Natural killer cell (primary cell): ENCODE data around the gene TNRC6A. TPM values are rescaled to one million over a fixed set of nuclear protein-coding genes. Genes with fewer than 3 reads are reported as not detected.

Source experiments
- ATAC-seq, 3 donors: fragments of 150-1000 bp in 2 of 3; fragments of 200-7000 bp in 1 of 3; cut with Tn5 transposase; 1 replicate in 1 of 3; 2 replicates in 2 of 3; pipeline ENCODE4 v1.10.0; 2021; ENCODE audit warnings: mild to moderate bottlenecking in 2 of 3, moderate library complexity in 2 of 3
- DNase-seq, 2 donors: peaks; one replicate each; pipeline versions ENCODE4 v3.0.0 to v3.0.0-alpha.2; 2013 to 2021; ENCODE audit warnings: mixed read lengths in 1 of 2
- H3K27ac ChIP-seq: one replicate; pipeline ENCODE4 v1.5.1; 2013; ENCODE audit warnings: mild to moderate bottlenecking, low read length
- H3K27me3 ChIP-seq: one replicate; pipeline ENCODE4 v1.6.1; 2013; ENCODE audit warnings: low read length; ENCODE audit not compliant: control insufficient read depth, insufficient read depth
- H3K36me3 ChIP-seq: one replicate; pipeline ENCODE4 v1.6.1; 2013; ENCODE audit warnings: low read length; ENCODE audit not compliant: control insufficient read depth, insufficient read depth
- H3K4me1 ChIP-seq: one replicate; pipeline ENCODE4 v1.6.1; 2013; ENCODE audit warnings: low read length; ENCODE audit not compliant: control insufficient read depth, insufficient read depth
- H3K4me3 ChIP-seq: one replicate; pipeline ENCODE4 v1.5.1; 2013; ENCODE audit warnings: low read length
- H3K9me3 ChIP-seq: one replicate; pipeline ENCODE4 v1.6.1; 2013; ENCODE audit warnings: low read length; ENCODE audit not compliant: control insufficient read depth, insufficient read depth
- H3K27ac Mint-ChIP-seq, 2 donors: one replicate each; pipeline ENCODE4 v1.8.0; 2022; ENCODE audit warnings: mild to moderate bottlenecking in 2 of 2, mixed read lengths in 2 of 2, moderate library complexity in 1 of 2
- H3K27me3 Mint-ChIP-seq, 2 donors: one replicate each; pipeline ENCODE4 v1.8.0; 2022; ENCODE audit warnings: low read depth in 2 of 2, mixed read lengths in 2 of 2
- H3K36me3 Mint-ChIP-seq: one replicate; pipeline ENCODE4 v1.8.0; 2022; ENCODE audit warnings: mixed read lengths
- H3K4me1 Mint-ChIP-seq, 2 donors: one replicate each; pipeline ENCODE4 v1.8.0; 2022; ENCODE audit warnings: mixed read lengths in 2 of 2
- H3K4me3 Mint-ChIP-seq: one replicate; pipeline ENCODE4 v1.8.0; 2022; ENCODE audit warnings: mild to moderate bottlenecking, moderate library complexity, mixed read lengths
- H3K9me3 Mint-ChIP-seq, 2 donors: one replicate each; pipeline ENCODE4 v1.8.0; 2022; ENCODE audit warnings: mixed read lengths in 2 of 2
- WGBS: methylation state at CpG from one replicate; pipeline ENCODE4 v1.1.7; 2013; ENCODE audit warnings: missing lambda C conversion rate; ENCODE audit not compliant: insufficient coverage; 5-methylcytosine and 5-hydroxymethylcytosine counted together
- intact Hi-C: fragments of 100-400 bp; cut with micrococcal nuclease; formaldehyde crosslinking; loops from one replicate; pipeline ENCODE4 v1.14.2; 2022
- total RNA-seq, 4 donors: library from RNA; stranded (reverse); fragments of 120-200 nt in 1 of 4; gene quantifications; one replicate each; pipeline versions ENCODE4 v1.2.3 to v1.2.4, GENCODE V29; 2013 to 2022
- TF ChIP-seq, protein P1 (sequence below): fragments of 200-600 bp; IDR thresholded peaks from one replicate; pipeline ENCODE4 v1.8.0; 2022; ENCODE audit warnings: antibody characterized with exemption

Gene TNRC6A
- total RNA-seq, 3 donors from 2014 or later (not counting 1 experiment from before 2014, with no cell fraction given): 53.9 to 68.5 (median 66.3) TPM

DNA sequence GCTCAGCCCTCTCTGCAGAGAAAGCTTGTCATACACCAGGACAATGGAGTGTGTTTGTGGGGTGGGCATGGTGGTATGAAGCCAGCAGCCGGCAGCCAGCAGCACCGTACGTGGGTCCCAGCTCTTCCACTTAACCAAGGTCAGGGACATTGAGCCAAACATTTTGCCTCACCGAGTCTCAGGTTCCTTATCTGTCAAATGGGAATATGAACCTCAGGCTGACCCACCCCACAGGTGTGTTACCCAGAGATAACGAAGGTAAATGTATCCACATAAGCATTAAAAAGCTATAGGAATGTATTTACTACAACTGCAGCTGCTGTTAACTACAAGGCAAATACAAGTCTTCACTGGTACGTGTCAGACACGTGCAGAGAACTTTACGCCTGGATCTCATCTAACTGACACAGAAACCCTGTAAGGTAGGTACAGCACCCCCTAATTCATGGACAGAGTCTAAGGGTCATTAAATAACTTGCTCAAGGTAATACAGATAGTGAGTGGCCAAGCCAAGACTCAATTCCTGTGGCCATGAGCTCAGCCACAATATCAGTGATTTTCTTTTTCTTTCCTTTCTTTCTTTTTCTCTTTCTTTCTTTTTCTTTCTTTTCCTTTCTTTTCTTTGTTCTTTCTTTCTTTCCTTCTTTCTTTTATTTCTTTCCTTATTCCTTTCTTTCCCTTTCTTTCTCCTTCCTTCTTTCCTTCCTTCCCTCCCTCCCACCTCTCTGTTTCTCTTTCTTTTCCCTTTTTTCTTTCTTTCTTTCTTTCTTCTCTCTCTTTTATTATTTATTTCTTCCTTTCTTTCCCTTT lies 117.3 kb downstream of the TNRC6A start:
- Histone ChIP-seq H3K9me3 (no peaks in the 10 kb centered on the region), H3K36me3 (no peaks in the 10 kb centered on the region), H3K27ac (no peak overlapping the region), H3K4me3 (no peak overlapping the region), H3K27me3 (no peaks in the 10 kb centered on the region), H3K4me1 (no peaks in the 10 kb centered on the region)
- no peak overlapping the region for H3K4me3 Mint-ChIP-seq
- no peak for DNase-seq
- H3K36me3 Mint-ChIP-seq: no peaks in the 10 kb centered on the region
- no peaks in the 10 kb centered on the region for H3K9me3 Mint-ChIP-seq
- TF ChIP-seq, protein P1, sequence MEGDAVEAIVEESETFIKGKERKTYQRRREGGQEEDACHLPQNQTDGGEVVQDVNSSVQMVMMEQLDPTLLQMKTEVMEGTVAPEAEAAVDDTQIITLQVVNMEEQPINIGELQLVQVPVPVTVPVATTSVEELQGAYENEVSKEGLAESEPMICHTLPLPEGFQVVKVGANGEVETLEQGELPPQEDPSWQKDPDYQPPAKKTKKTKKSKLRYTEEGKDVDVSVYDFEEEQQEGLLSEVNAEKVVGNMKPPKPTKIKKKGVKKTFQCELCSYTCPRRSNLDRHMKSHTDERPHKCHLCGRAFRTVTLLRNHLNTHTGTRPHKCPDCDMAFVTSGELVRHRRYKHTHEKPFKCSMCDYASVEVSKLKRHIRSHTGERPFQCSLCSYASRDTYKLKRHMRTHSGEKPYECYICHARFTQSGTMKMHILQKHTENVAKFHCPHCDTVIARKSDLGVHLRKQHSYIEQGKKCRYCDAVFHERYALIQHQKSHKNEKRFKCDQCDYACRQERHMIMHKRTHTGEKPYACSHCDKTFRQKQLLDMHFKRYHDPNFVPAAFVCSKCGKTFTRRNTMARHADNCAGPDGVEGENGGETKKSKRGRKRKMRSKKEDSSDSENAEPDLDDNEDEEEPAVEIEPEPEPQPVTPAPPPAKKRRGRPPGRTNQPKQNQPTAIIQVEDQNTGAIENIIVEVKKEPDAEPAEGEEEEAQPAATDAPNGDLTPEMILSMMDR: no peak
- no peaks in the 10 kb centered on the region for H3K4me1 Mint-ChIP-seq
- H3K27ac Mint-ChIP-seq: no peak overlapping the region
- intact Hi-C loops: no loop called here
- no peaks in the 10 kb centered on the region for H3K27me3 Mint-ChIP-seq
- ATAC-seq: no peak
- 87% methylated on average over 8 of the region's 8 CpGs for WGBS

DNA sequence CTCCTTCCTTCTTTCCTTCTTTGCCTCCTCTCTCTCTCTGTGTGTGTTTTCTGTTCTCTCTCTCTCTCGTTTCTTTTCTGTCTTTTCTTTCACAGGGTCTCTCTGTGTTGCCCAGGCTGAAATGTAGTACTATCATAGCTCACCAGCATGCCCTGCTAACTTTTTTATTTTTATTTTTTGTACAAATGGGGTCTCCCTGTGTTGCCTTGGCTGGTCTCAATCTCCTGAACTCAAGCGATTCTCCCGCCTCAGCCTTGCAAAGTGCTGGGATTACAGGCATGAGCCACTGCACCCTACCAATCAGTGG lies 117.9 kb downstream of the TNRC6A start:
- Mint-ChIP-seq H3K36me3 (no peaks in the 10 kb centered on the region), H3K9me3 (no peaks in the 10 kb centered on the region), H3K27me3 (no peaks in the 10 kb centered on the region), H3K4me3 (no peak overlapping the region), H3K27ac (no peak overlapping the region), H3K4me1 (no peaks in the 10 kb centered on the region)
- no peak overlapping the region for H3K27ac ChIP-seq
- TF ChIP-seq, protein P1: no peak
- no peaks in the 10 kb centered on the region for H3K4me1 ChIP-seq
- no peak overlapping the region for H3K4me3 ChIP-seq
- no peaks in the 10 kb centered on the region for H3K27me3 ChIP-seq
- ATAC-seq: no peak
- 80% methylated on average over 3 of the region's 3 CpGs for WGBS
- no peak for DNase-seq
- intact Hi-C loops: no loop called here
- H3K36me3 ChIP-seq: no peaks in the 10 kb centered on the region
- no peaks in the 10 kb centered on the region for H3K9me3 ChIP-seq

DNA sequence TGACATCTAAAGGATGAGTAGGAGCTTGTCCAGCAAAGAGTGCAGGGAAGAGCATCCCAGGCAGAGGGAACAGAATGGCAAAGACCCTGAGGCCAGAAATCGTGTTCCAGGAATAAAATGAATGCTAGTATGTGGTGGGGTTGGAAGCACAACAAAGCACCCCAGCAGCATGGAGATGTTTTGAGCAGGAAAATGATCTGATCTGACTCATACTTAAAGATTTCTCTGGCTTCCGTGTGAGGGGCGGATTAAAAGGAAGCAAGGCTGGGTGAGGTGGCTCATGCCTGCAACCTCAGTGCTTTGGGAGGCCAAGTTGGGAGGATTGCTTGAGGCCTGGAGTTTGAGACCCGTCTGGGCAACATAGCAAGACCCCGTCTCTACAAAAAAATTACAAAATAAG lies 118.6 kb downstream of the TNRC6A start:
- no peak for ATAC-seq
- H3K27ac Mint-ChIP-seq: no peak overlapping the region
- H3K4me1 ChIP-seq: no peaks in the 10 kb centered on the region
- H3K9me3 ChIP-seq: no peaks in the 10 kb centered on the region
- intact Hi-C loops: no loop called here
- no peak overlapping the region for H3K4me3 ChIP-seq
- no peaks in the 10 kb centered on the region for H3K36me3 ChIP-seq
- H3K27me3 Mint-ChIP-seq: no peaks in the 10 kb centered on the region
- no peak overlapping the region for H3K27ac ChIP-seq
- 86% methylated on average over 5 of the region's 5 CpGs for WGBS
- DNase-seq: no peak
- no peaks in the 10 kb centered on the region for H3K9me3 Mint-ChIP-seq
- no peak overlapping the region for H3K4me3 Mint-ChIP-seq
- H3K36me3 Mint-ChIP-seq: no peaks in the 10 kb centered on the region
- no peaks in the 10 kb centered on the region for H3K4me1 Mint-ChIP-seq
- TF ChIP-seq, protein P1: no peak
- no peaks in the 10 kb centered on the region for H3K27me3 ChIP-seq

DNA sequence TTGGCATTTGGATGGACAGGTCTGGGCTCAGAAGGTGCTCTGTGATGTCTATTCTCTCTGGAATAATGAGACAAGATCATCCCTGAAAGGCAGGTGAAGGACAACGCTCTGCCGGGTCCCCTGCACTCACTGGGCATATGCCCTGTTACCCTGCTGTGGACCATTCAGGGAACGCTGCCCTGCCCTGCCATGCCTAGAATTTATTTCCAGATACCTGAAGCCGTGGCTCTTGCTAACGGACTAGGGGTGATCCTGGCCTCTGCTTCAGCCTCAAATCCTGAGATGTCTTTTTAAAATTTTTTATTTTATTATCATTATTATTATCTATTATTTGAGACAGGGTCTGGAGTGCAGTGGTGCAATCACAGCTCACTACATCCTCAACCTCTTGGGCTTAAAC lies 120.2 kb downstream of the TNRC6A start:
- Histone ChIP-seq H3K27me3 (no peaks in the 10 kb centered on the region), H3K4me1 (no peaks in the 10 kb centered on the region), H3K36me3 (no peaks in the 10 kb centered on the region), H3K9me3 (no peaks in the 10 kb centered on the region), H3K27ac (no peak overlapping the region), H3K4me3 (no peak overlapping the region)
- intact Hi-C loops: no loop called here
- no peaks in the 10 kb centered on the region for H3K4me1 Mint-ChIP-seq
- no peaks in the 10 kb centered on the region for H3K9me3 Mint-ChIP-seq
- TF ChIP-seq, protein P1: no peak
- no peak overlapping the region for H3K4me3 Mint-ChIP-seq
- no peak for DNase-seq
- H3K36me3 Mint-ChIP-seq: no peaks in the 10 kb centered on the region
- no peaks in the 10 kb centered on the region for H3K27me3 Mint-ChIP-seq
- ATAC-seq: no peak
- 95% methylated on average over 3 of the region's 5 CpGs for WGBS
- no peak overlapping the region for H3K27ac Mint-ChIP-seq
